HG02588 (cell line): ENCODE results near the gene TMEM108.

Experiments
- ATAC-seq: cut with Tn5 transposase; IDR thresholded peaks from one replicate; pipeline ENCODE4 v1.9.1; 2021; ENCODE audit warnings: mild to moderate bottlenecking, moderate library complexity; ENCODE audit not compliant: unreplicated experiment

Gene TMEM108

DNA sequence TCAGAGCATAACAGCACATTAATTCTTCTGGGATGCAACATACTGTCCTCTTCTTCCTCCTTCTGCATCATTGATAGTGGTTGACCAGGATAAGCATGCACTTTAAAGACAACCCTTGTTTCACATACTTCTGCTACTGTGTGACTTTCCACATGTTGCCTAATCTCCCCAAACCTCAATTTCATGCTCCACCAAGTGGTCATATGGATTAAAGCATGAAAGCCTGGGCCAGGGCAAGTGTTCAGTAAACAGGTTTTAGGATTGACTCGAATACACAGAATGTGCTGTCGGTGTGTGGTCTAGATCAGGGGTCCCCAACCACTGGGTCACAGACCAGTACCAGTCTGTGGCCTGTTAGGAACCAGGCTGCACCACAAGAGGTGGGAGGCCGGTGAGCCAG is 339.2 kb downstream of the TMEM108 start:
- ATAC-seq = no peak

DNA sequence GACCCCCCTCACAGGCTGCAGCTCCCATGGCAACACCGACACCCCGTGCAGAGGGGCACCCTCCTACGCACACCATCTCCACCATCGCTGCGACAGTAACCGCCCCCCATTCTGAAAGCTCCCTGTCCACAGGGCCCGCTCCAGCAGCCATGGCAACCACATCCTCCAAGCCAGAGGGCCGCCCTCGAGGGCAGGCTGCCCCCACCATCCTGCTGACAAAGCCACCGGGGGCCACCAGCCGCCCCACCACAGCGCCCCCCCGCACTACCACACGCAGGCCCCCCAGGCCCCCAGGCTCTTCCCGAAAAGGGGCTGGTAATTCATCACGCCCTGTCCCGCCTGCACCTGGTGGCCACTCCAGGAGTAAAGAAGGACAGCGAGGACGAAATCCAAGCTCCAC is 341.7 kb downstream of the TMEM108 start:
- no peak for ATAC-seq

GRCh38 chr3:133380481-133381225 is 342.5 kb downstream of the TMEM108 start:
- ATAC-seq = no peak

DNA sequence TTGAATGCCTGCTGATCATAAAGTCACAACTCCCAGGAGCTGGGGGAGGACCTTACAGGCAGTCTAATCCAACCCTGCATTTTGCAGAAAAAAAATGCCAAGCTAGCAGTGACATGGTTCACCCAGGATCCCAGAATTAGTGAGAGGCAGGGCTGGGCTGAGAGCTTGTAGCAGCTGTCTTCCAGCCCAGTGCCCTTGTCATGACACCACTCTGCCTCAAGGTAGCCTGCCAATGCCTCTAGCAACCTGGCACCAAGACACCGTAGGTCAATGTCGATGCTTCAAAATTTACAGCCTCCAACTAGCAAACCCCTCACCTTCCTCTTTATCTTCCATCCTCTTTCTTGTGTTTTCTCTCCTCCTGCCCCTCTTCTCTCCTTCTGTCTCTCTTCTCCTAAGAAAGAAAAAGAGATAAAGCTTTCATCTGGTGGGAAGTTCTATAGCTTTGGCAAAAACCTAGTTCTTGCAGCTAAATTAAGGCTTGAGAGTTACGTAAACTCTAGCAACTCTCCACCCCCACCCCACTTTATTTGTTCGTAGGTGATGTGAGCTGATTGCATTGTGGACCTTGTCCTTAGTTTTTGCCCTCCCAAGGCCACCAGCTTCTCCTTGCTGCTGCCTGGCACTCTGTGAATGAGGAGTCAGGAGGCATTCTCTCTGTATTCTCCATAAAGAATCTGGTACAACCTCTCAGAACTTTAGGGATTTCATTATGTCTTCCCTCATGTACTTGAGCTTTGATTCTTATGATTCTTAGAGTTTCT is 343.3 kb downstream of the TMEM108 start:
- ATAC-seq = no peak

DNA sequence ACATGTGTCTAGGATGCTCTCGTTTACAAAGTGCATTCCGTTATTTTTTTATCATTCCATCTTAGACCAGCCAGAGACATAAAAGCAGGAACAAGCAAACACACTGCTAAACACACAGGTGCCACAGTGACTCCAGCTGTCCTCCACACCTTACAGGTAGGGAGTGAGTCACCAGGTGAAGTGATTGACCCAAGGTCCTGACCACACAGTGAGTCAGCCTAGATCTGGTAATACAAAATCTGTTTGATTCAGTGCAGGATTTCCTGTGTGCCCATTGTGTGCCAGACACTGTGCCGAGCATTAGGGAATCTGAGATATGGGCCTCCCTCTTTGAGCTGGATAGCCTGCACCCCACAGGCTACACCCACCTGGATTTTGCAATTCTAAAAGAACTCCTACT is 345.0 kb downstream of the TMEM108 start:
- ATAC-seq = no peak

- no peak for ATAC-seq
Measured at GRCh38 chr3:133383741-133384140, 345.6 kb downstream of the TMEM108 start.

DNA sequence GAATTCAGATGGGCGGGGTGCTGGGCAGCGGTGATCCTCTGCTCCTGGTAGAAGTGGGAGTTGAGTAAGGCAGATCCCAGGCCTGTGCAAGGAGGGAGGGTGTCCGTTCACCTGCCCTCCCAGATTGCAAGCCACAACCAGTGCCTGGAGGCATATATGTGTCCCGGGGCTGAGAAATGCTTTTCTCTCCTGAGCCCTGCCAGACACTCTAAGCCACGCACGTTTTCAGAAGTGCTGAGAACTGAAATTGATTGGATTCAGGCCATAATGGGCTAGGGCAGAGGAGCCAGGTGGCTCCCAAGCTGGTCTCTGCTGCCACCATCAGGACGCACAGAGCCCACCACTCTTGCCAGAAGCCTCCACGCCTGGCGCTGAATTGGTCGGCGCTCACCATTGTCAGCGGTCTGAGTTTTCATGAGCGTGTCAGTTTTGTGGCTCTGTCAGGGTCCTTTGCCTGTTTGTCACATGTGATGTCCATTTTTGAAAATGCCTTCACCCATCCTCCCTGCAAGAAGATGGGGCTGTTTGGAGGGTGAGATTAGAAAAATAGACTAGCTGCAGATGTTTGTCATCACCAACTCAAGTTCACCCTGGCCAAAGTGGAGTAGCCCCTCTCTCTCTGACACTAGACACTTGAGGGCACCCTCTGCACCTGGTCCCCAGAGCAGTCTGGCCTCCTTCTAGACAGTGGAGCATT is 346.3 kb downstream of the TMEM108 start:
- ATAC-seq = peak; percentile 70

DNA sequence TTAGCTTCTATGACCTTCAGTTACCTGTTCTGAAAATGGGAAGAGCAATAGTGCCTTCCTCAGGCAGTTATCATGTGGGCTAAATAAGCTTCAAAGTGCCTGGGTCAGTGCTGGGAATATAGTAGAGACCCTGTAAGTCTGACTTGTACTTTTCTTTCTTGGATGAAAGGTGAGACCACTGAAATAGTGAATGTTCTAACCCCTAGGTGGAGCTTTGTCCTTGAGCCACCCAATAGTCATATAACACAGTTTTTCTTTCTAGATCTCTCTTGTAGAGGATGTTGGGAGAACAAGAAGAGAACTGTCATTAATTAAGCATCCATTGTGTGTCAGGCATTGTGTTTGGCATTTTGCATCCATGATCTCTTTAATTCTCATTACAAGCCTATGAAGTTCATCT is 348.7 kb downstream of the TMEM108 start:
- ATAC-seq = no peak

DNA sequence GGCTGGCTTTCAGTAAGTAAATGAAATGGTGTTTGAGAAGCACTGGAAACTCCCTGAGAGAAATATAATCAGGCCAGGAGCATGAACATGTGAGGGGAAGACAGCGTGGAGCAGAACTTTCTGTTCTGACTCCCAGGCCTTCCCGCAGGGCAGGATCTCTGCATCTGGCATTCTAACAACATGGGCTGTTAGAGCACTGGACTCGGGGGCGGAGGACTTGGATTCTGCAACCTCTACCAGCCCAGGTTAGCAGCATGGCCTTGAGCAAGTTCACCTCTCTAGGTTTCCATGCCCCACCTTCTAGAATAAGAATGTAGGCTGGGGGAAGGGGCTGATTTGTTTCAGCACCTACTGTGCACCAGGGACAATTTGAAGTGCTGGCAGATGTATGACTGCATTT is 349.1 kb downstream of the TMEM108 start:
- no peak for ATAC-seq

GRCh38 chr3:133388696-133389395 is 350.7 kb downstream of the TMEM108 start:
- no peak for ATAC-seq

DNA sequence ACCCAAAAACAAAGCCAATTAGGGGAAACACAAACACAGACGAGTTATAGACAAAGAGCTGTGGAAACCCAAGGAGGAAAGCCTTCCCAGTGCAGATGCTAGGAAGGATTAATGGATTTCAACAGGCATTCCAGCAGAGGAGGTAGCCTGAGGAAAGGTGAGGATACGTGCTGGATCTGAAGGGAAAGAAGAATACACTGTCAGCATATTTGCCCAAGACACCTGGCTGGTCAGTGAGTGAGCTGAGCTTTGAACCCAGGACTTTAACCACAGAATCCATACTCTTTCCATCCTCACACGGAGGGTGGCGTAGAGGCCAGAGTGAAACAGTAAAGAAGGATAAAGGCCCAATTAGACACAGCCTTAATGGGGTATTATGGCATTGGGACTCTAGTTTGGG is 352.5 kb downstream of the TMEM108 start:
- ATAC-seq = no peak

DNA sequence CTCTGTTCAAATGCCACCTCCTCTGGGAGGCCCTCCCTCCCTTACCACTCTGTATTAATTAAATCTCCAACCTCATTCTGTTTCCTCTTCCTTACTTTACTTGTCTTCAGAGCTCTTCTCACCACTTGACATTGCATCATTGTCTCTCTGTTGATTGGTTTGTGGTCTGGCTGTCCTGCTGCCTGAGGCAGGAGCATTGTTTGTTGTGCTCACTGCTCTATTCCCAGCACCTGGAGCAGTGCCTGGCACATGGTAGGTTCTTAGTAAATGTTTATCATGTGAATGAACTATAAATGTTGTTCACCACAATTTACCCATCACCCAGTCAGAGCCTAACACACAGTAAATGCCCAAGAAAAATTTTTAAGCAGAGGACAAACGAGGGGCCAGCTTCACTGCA is 355.0 kb downstream of the TMEM108 start:
- ATAC-seq = no peak

DNA sequence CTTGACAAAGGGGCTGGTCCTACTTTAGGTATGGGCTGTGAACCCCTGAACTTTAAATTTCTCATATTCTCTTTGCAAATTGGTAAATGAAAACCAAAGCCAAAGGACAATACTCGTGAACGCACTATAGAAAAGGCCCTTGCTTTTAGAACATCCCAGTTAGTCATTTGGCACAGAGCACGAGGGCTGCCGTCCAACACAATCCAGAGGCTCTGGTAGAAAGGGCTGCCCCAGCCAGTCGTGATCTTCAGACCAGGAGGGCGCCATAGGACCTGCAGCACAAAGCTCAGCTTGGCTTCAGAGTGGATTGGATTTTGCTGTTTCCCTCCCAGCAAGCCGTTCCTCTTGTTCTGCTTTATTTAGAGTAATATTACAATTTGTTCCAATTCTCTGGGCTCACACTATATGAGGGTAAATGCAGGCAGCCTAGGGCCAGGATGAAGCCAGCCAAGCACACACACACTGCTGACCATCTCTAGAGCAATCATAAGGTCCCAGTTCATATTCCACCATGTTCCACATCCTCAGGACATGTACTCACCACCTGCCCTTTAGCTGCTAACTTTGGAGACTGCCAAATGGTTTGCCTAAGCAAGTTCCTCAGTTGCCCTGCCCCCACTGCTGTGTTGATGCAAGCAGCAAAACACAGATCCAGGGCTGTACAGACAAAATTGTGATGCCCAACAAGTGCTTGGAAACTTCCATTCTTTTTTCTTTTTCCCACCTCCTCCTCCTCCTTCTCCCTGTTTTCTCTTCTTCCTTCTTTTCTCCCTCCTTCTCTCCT is 355.7 kb downstream of the TMEM108 start:
- no peak for ATAC-seq

- ATAC-seq = no peak
Measured at GRCh38 chr3:133394561-133395311, 356.5 kb downstream of the TMEM108 start.

GRCh38 chr3:133396906-133397305 is 358.7 kb downstream of the TMEM108 start:
- ATAC-seq = no peak

DNA sequence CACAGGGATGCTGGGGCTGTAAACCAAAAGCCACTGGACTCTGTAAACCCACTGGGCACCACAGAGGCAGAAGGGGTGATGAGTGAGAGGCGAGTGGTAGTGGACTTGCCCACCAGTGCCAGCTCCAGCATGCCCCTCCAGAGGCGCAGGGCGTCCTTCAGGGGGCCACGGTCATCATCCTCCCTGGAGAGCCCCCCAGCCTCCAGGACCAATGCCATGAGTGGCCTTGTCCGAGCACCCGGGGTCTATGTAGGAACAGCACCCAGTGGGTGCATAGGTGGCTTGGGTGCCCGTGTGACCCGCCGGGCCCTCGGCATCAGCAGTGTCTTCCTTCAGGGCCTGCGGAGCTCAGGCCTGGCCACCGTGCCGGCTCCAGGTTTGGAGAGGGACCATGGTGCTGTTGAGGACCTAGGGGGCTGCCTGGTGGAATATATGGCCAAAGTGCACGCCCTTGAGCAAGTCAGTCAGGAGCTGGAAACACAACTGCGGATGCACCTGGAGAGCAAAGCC is 361.9 kb downstream of the TMEM108 start, which contains the start of gene BFSP2:
Gene BFSP2, plus strand, starts transcription at position 51 of the 510 bp plus-strand sequence. Its CDS starts 28 bp downstream, at position 79.
- ATAC-seq = no peak

DNA sequence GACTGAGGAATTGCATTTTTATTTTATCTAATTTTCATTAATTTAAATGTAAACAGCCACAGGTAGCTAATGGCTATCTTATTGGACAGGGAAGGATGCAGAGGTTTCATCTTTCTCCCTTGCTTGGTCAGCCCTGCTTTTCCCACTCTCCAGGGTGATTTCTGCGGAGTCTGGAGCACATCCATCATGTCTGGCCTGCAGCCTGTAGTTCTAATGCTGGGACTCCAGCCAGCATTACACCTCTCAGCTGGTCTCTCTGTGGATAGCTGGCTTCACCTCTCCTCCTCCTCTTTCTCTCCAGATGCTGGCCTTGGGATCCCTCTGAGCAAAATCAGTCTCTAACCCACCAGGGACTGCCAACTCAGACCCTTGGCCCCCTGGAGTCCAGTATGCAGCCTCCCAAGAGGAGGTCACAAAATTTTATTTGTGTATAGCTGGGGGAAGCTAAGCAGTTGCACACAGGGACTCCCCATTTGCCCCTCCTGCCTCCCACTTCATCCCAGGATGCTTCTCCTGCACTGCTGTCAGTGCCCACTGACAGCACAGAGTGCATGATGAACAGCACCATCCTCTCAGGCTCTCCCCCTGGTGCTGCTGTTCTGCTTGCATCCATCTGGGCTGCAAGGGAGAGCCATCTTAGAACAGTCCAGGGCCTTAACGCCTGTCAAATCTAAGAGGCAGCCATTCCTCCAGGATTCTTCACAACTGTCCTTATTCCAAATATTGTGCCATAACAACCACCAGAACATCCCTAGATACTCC is 363.4 kb downstream of the TMEM108 start:
- no peak for ATAC-seq

DNA sequence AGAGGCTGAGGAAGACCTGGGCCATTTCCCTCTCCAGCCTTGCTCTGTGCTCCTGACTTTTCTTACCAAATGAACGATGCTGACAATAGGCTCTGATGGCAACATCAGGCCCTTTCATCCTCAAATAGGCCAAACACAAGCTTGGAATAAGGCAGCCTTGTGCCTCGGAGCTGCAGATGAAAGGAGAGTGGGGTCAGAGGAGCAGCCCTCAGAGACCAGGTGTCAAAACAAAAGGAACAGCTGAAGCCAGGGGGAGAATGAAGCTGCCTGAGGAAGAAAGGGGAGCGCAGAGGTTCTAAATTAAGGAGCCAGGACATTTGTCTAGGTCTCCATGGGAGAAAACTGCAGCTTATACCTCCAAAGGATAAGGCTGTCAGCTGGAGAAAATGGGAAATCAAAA is 366.7 kb downstream of the TMEM108 start:
- no peak for ATAC-seq

GRCh38 chr3:133408366-133408765 is 370.2 kb downstream of the TMEM108 start:
- ATAC-seq = no peak
